K562 (cell line): Measurements from ENCODE around the gene CD164L2. TPM values are rescaled to one million over a fixed set of nuclear protein-coding genes. Genes with fewer than 3 reads are reported as not detected.

Source experiments
- CBFA2T3 ChIP-seq: fragments of 450-650 bp; IDR thresholded peaks from 2 replicates; pipeline ENCODE4 v1.6.1; 2017
- CREB1 ChIP-seq, 2 experiments: sonication (generic) in 1 of 2; formaldehyde crosslinking in 1 of 2; IDR thresholded peaks; 2 replicates each; pipeline versions ENCODE4 v1.6.1 to v1.8.0; 2012 to 2022; ENCODE audit warnings: inconsistent platforms in 1 of 2, mild to moderate bottlenecking in 1 of 2, missing genetic modification reagents in 1 of 2, moderate library complexity in 1 of 2
- CREM ChIP-seq: IDR thresholded peaks from 2 replicates; pipeline ENCODE4 v1.6.1; 2014; ENCODE audit warnings: antibody characterized with exemption, low read depth
- DPF2 ChIP-seq: fragments of 450-650 bp; IDR thresholded peaks from 2 replicates; pipeline ENCODE4 v1.6.1; 2016
- ESRRA ChIP-seq: fragments of 450-650 bp; IDR thresholded peaks from 2 replicates; pipeline ENCODE4 v1.6.1; 2014; ENCODE audit warnings: low read depth, mild to moderate bottlenecking, moderate library complexity, borderline replicate concordance
- HDGF ChIP-seq: fragments of 450-650 bp; IDR thresholded peaks from 2 replicates; pipeline ENCODE4 v1.6.1; 2016
- KLF13 ChIP-seq: fragments of 450-650 bp; IDR thresholded peaks from 2 replicates; pipeline ENCODE4 v1.6.1; 2016; ENCODE audit warnings: missing genetic modification characterization, low read depth, mild to moderate bottlenecking, missing compliant biosample characterization, moderate library complexity, borderline replicate concordance
- ZNF140 ChIP-seq: fragments of 250-450 bp; sonication (Bioruptor Pico); IDR thresholded peaks from 2 replicates; pipeline ENCODE4 v1.8.0; 2021; ENCODE audit warnings: moderate library complexity, mild to moderate bottlenecking, inconsistent platforms
- polyA plus RNA-seq, 8 experiments: library from polyadenylated mRNA; depleted of rRNA in 4 of 8; stranded (reverse) in 5 of 8; unstranded in 3 of 8; fragments of >200 nt; fragmentation: Nextera tagmentation in 2 of 8; fragmentation: Illumina TruSeq in 1 of 8; extraction: Ambion mirVana in 2 of 8; extraction: Trizol in 1 of 8; gene quantifications; 2 replicates each; pipeline versions ENCODE4 v1.2.1 to v1.2.3, GENCODE V29; 2011 to 2014; ENCODE audit warnings: inconsistent platforms in 1 of 8, missing spikeins in 1 of 8
- total RNA-seq, 7 experiments: library from RNA; depleted of rRNA in 6 of 7; stranded (reverse); fragments of >200 nt in 6 of 7; fragmentation: Illumina TruSeq in 2 of 7; extraction: Trizol in 2 of 7; gene quantifications; 2 replicates each; pipeline versions ENCODE4 v1.2.1 to v1.2.3, GENCODE V29; 2011 to 2021; ENCODE audit warnings: low replicate concordance in 1 of 7
- TF ChIP-seq, protein P1 (sequence below): fragments of 150-350 bp; IDR thresholded peaks from 2 replicates; pipeline ENCODE4 v1.6.1; 2014; ENCODE audit warnings: low read depth, mild to moderate bottlenecking, low read length, borderline replicate concordance
- TF ChIP-seq, protein P2 (sequence below): fragments of 250-450 bp; sonication (Bioruptor Pico); IDR thresholded peaks from 2 replicates; pipeline ENCODE4 v1.5.0; 2021

The CD164L2 gene
- total and polyA plus RNA-seq, 9 of the 15 experiments (the other 6 are each of a cell fraction or from before 2014, with no cell fraction given), result 0.08 to 0.92 (median 0.38) TPM; not detected in 1

DNA sequence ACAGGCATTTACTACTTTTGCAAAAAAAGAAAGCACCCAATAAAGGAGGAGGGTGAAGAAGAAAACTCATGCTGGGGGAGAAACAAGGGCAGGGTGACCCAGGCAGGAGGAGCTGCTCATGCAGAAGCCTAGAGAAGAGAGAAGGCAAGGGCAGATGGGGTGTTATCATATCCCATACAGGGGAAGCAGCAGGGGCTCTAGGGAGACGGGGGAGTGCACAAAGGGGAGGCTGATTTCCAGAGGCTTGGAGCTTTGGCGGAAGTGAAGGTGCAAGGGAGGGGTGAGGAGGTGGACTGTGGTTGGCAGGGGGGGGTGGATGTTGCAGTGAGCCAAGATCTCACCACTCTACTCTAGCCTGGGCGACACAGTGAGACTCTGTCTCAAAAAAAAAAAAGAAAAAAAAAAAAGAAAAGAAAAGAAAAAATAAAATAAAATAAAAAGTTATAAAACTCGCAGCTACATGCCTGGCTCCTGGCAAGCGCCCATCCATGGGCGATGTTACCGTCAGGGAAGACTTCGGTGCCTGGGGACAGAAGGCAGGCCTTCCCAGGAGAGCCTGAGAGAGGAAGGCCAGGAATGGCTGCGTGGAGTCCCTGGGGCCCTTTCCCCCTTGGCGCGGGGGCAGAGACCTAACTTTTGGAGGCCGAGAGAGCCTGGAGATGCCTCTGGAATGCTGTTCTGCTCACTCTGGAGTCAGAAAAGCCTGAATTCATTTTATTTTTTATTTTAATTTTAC is 5.2 kb downstream of the CD164L2 start (continued):
- TF ChIP-seq, protein P1, sequence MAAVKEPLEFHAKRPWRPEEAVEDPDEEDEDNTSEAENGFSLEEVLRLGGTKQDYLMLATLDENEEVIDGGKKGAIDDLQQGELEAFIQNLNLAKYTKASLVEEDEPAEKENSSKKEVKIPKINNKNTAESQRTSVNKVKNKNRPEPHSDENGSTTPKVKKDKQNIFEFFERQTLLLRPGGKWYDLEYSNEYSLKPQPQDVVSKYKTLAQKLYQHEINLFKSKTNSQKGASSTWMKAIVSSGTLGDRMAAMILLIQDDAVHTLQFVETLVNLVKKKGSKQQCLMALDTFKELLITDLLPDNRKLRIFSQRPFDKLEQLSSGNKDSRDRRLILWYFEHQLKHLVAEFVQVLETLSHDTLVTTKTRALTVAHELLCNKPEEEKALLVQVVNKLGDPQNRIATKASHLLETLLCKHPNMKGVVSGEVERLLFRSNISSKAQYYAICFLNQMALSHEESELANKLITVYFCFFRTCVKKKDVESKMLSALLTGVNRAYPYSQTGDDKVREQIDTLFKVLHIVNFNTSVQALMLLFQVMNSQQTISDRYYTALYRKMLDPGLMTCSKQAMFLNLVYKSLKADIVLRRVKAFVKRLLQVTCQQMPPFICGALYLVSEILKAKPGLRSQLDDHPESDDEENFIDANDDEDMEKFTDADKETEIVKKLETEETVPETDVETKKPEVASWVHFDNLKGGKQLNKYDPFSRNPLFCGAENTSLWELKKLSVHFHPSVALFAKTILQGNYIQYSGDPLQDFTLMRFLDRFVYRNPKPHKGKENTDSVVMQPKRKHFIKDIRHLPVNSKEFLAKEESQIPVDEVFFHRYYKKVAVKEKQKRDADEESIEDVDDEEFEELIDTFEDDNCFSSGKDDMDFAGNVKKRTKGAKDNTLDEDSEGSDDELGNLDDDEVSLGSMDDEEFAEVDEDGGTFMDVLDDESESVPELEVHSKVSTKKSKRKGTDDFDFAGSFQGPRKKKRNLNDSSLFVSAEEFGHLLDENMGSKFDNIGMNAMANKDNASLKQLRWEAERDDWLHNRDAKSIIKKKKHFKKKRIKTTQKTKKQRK, result no peak
- no peak for TF ChIP-seq CREM
- TF ChIP-seq, protein P2, sequence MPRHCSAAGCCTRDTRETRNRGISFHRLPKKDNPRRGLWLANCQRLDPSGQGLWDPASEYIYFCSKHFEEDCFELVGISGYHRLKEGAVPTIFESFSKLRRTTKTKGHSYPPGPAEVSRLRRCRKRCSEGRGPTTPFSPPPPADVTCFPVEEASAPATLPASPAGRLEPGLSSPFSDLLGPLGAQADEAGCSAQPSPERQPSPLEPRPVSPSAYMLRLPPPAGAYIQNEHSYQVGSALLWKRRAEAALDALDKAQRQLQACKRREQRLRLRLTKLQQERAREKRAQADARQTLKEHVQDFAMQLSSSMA (CRISPR knock-in tag), result no peak
- no peak for TF ChIP-seq HDGF
- peak; percentile 37; the same call in 1 of the 2 replicates for TF ChIP-seq DPF2
- TF ChIP-seq ZNF140 (CRISPR knock-in tag), result no peak
- peak; percentile 76 for TF ChIP-seq CBFA2T3
- TF ChIP-seq ESRRA, result no peak
- no peak for TF ChIP-seq CREB1 (IDR thresholded peaks at IDR 0.05)
- no peak for TF ChIP-seq CREB1 (CRISPR knock-in tag; IDR thresholded peaks at IDR 0.05)
- no peak for TF ChIP-seq KLF13 (tag)
- TF ChIP-seq, all 486 proteins: peak for 22
